Cardiac septum (tissue), 1 donor: ENCODE results near the gene RRP15. TPM values are rescaled to one million over a fixed set of nuclear protein-coding genes. Genes with fewer than 3 reads are reported as not detected.

Experiments used
- DNase-seq: peaks from one replicate; pipeline ENCODE4 v3.0.0-alpha.2; 2020; ENCODE audit warnings: low spot score
- intact Hi-C: fragments of 100-400 bp; cut with DNase I; formaldehyde crosslinking; loops from one replicate; pipeline ENCODE4 v1.14.0; 2022
- total RNA-seq: library from RNA; stranded (reverse); fragmentation: NEBNext Ultra II Directional; extraction: Animal tissue kit (Norgen Biotek cat#: 25700); gene quantifications from one replicate; pipeline ENCODE4 v1.2.1, GENCODE V29; 2021
- donor health status: DM: no; HTN: no; CAD: no.

The RRP15 gene
- total RNA-seq, 1 donor from 2014 or later = 18.7 TPM

GRCh38 chr1:218328769-218329168 lies 43.7 kb downstream of the RRP15 start:
- intact Hi-C loops = no loop called here
- no peak for DNase-seq

- intact Hi-C loops = loop anchor here (2.0 to 5.0 kb wide), 2 partner anchors 1237 to 1483 kb away; no protein-coding TSS in a partner anchor
- no peak for DNase-seq
Measured at GRCh38 chr1:218330043-218330623, 45.0 kb downstream of the RRP15 start.

- intact Hi-C loops = loop anchor here (5.0 kb wide), 1 partner anchor 1235 kb away; no protein-coding TSS in a partner anchor
- DNase-seq = no peak
Measured at GRCh38 chr1:218332416-218332815, 47.3 kb downstream of the RRP15 start.

- intact Hi-C loops = loop anchor here (5.0 kb wide), 1 partner anchor 731 kb away; no protein-coding TSS in a partner anchor
Measured at GRCh38 chr1:218336328-218336727, 51.2 kb downstream of the RRP15 start.

GRCh38 chr1:218339267-218339831 lies 54.3 kb downstream of the RRP15 start:
- no peak for DNase-seq
- intact Hi-C loops = loop anchor here (5.0 kb wide), 1 partner anchor 728 kb away; no protein-coding TSS in a partner anchor

More at GRCh38 chr1:218336328-218336727, 51.2 kb downstream of the RRP15 start:
- no peak for DNase-seq

GRCh38 chr1:218341325-218341724 lies 56.2 kb downstream of the RRP15 start:
- intact Hi-C loops = loop anchor here (2.0 to 10.0 kb wide), 3 partner anchors 179 to 1323 kb away; no protein-coding TSS in a partner anchor
- DNase-seq = no peak

- intact Hi-C loops = loop anchor here (10.0 kb wide), 2 partner anchors 473 to 1323 kb away; no protein-coding TSS in a partner anchor
- no peak for DNase-seq
Measured at GRCh38 chr1:218342091-218342490, 57.0 kb downstream of the RRP15 start.

- no peak for DNase-seq
- intact Hi-C loops = loop anchor here (5.0 to 10.0 kb wide), 6 partner anchors 92 to 1320 kb away; partner anchors contain the start of gene LYPLAL1
Measured at GRCh38 chr1:218344814-218345672, 60.0 kb downstream of the RRP15 start, which contains the start of gene TGFB2. Gene TGFB2 (plus strand): TSS chr1:218345336. CDS start chr1:218346702, 1,366 bp downstream.

GRCh38 chr1:218345673-218346390 lies 60.7 kb downstream of the RRP15 start:
- intact Hi-C loops = loop anchor here (5.0 to 10.0 kb wide), 6 partner anchors 91 to 1319 kb away; partner anchors contain the start of gene LYPLAL1
- no peak for DNase-seq

GRCh38 chr1:218346391-218347204 lies 61.5 kb downstream of the RRP15 start:
- no peak for DNase-seq
- intact Hi-C loops = loop anchor here (5.0 to 10.0 kb wide), 6 partner anchors 91 to 1318 kb away; partner anchors contain the start of gene LYPLAL1

GRCh38 chr1:218347336-218347722 lies 62.2 kb downstream of the RRP15 start:
- no peak for DNase-seq
- intact Hi-C loops = loop anchor here (5.0 to 10.0 kb wide), 6 partner anchors 90 to 1317 kb away; partner anchors contain the start of gene LYPLAL1

- DNase-seq = no peak
- intact Hi-C loops = loop anchor here (5.0 to 10.0 kb wide), 6 partner anchors 89 to 1317 kb away; partner anchors contain the start of gene LYPLAL1
Measured at GRCh38 chr1:218347723-218348627, 62.9 kb downstream of the RRP15 start.

- intact Hi-C loops = loop anchor here (5.0 to 10.0 kb wide), 6 partner anchors 89 to 1316 kb away; partner anchors contain the start of gene LYPLAL1
- DNase-seq = no peak
Measured at GRCh38 chr1:218348628-218349071, 63.6 kb downstream of the RRP15 start.

- DNase-seq = no peak
- intact Hi-C loops = loop anchor here (5.0 to 10.0 kb wide), 6 partner anchors 88 to 1315 kb away; partner anchors contain the start of gene LYPLAL1
Measured at GRCh38 chr1:218349348-218350034, 64.4 kb downstream of the RRP15 start.

- intact Hi-C loops = no loop called here
- DNase-seq = no peak
Measured at GRCh38 chr1:218350035-218350525, 65.0 kb downstream of the RRP15 start.

GRCh38 chr1:218350801-218351266 lies 65.7 kb downstream of the RRP15 start:
- intact Hi-C loops = no loop called here
- no peak for DNase-seq
